Measurements from ENCODE around the gene RBM41. TPM values are rescaled to one million over a fixed set of nuclear protein-coding genes. Genes with fewer than 3 reads are reported as not detected.

The RBM41 gene
- total and polyA plus RNA-seq, 9 of the 15 experiments (the other 6 are each of a cell fraction or from before 2014, with no cell fraction given): 11.6 to 51.8 (median 27.9) TPM

- intact Hi-C loops (cut with micrococcal nuclease): no loop called here
Observed at GRCh38 chrX:107014936-107015335, 103.7 kb downstream of the RBM41 start.

More at GRCh38 chrX:107014936-107015335, 103.7 kb downstream of the RBM41 start:
- H3K9me3 ChIP-seq (replicated peaks; ENCODE audit: control insufficient read depth, insufficient read depth, low read depth, low read length): no peaks in the 10 kb centered on the region
- no peak overlapping the region for H2AFZ ChIP-seq (ENCODE audit: low read depth, low read length)
- CTCF ChIA-PET (ENCODE audit: low intra/inter-chr PET ratio): no interaction called here
- H3K79me2 ChIP-seq (ENCODE audit: control insufficient read depth, insufficient read depth, low read length): no peaks in the 10 kb centered on the region
- H4K20me1 ChIP-seq (replicated peaks; ENCODE audit: control insufficient read depth, insufficient read depth, low read length): no peaks in the 10 kb centered on the region
- no peaks in the 10 kb centered on the region for H3K9me1 ChIP-seq (ENCODE audit: control insufficient read depth, insufficient read depth, low read length)
- BruUV-seq (replicated peaks): no TSS peak
- H3K27ac ChIP-seq (ENCODE audit: extremely low read depth, low read depth, low read length): no peak overlapping the region
- no peak for TF ChIP-seq ZNF408 (CRISPR knock-in tag; IDR thresholded peaks at IDR 0.05; ENCODE audit: low read depth)
- no peak for TF ChIP-seq MTA1 (IDR thresholded peaks at IDR 0.05; ENCODE audit: borderline replicate concordance)
- no peak for TF ChIP-seq TCF7 (IDR thresholded peaks at IDR 0.05; ENCODE audit: borderline replicate concordance)
- no peak for TF ChIP-seq RHOXF2B (CRISPR knock-in tag; conservative IDR thresholded peaks at IDR 0.05)
- no peak for TF ChIP-seq GMEB1 (CRISPR knock-in tag; IDR thresholded peaks at IDR 0.05)
- TF ChIP-seq ZNF589 (CRISPR knock-in tag; IDR thresholded peaks at IDR 0.05; ENCODE audit: low read depth): no peak
- no peak for TF ChIP-seq PBX2 (CRISPR knock-in tag; IDR thresholded peaks at IDR 0.05; ENCODE audit: low read depth)
- no peak for TF ChIP-seq PBX2 (tag; conservative IDR thresholded peaks at IDR 0.05; ENCODE audit: low read depth)
- no peak for TF ChIP-seq PKNOX1 (IDR thresholded peaks at IDR 0.05)
- no peak for TF ChIP-seq ZNF431 (CRISPR knock-in tag; IDR thresholded peaks at IDR 0.05)
- no peaks in the 10 kb centered on the region; a peak in 1 of 5 replicates for H3K27me3 ChIP-seq (ENCODE audit: control insufficient read depth in 2 of 2, insufficient read depth in 2 of 2, low read length in 2 of 2)
- no peak for FAIRE-seq
- in situ Hi-C loops (cut with MboI): no loop called here
- H3K9ac ChIP-seq (ENCODE audit: insufficient read depth in 1 of 2, low read depth in 2 of 2, low read length in 2 of 2): no peak overlapping the region
- 0% methylated on average over 1 of the region's 1 CpG for WGBS (ENCODE audit: insufficient coverage, low coverage, missing lambda C conversion rate)
- no peak overlapping the region for H3K4me3 ChIP-seq
- no peak for ATAC-seq
- no peaks in the 10 kb centered on the region for H3K4me1 ChIP-seq (replicated peaks in 1 of 2; ENCODE audit: control insufficient read depth in 2 of 2, insufficient read depth in 2 of 2, low read length in 2 of 2)
- POLR2A ChIA-PET: no interaction called here
- DNase-seq (ENCODE audit: extremely low read depth in 1 of 4, low spot score in 3 of 4): no peak
- no peak overlapping the region for H3K4me2 ChIP-seq (ENCODE audit: insufficient read depth, low read length)
- H3K36me3 ChIP-seq (ENCODE audit: control insufficient read depth, insufficient read depth, low read length): no peaks in the 10 kb centered on the region

Data from K562 (cell line).